ENCODE measurements around the gene DLG1.

The DLG1 gene

GRCh38 chr3:197031315-197032285, 266.8 kb downstream of the DLG1 start:
- H3K4me3 ChIP-seq (ENCODE audit: low read length): no peak overlapping the region
- no peak for TF ChIP-seq CTCF (conservative IDR thresholded peaks at IDR 0.05; ENCODE audit: low read length)
- DNase-seq (ENCODE audit: low read depth): peak; percentile 96

GRCh38 chr3:197030379-197031314, 267.8 kb downstream of the DLG1 start:
- no peak for TF ChIP-seq CTCF (conservative IDR thresholded peaks at IDR 0.05; ENCODE audit: low read length)
- DNase-seq (ENCODE audit: low read depth): no peak
- H3K4me3 ChIP-seq (ENCODE audit: low read length): no peak overlapping the region

- DNase-seq (ENCODE audit: low read depth): peak; percentile 50
- peak within 1 kb of the TSS; percentile 52 for H3K4me3 ChIP-seq (ENCODE audit: low read length)
- TF ChIP-seq CTCF (conservative IDR thresholded peaks at IDR 0.05; ENCODE audit: low read length): peak; percentile 34; the same call in 1 of the 2 replicates
These were observed 268.8 kb downstream of the DLG1 start, which contains the start of gene MELTF for GRCh38 chr3:197029511-197030167. Gene MELTF, minus strand, starts transcription at chr3:197029817. Its CDS starts 115 bp downstream, at chr3:197029702.

- H3K4me3 ChIP-seq (ENCODE audit: low read length): peak overlapping the region; percentile 52
- no peak for TF ChIP-seq CTCF (conservative IDR thresholded peaks at IDR 0.05; ENCODE audit: low read length)
- no peak for DNase-seq (ENCODE audit: low read depth)
These were observed 269.5 kb downstream of the DLG1 start for GRCh38 chr3:197028728-197029510.

- no peak overlapping the region for H3K4me3 ChIP-seq (ENCODE audit: low read length)
- no peak for TF ChIP-seq CTCF (conservative IDR thresholded peaks at IDR 0.05; ENCODE audit: low read length)
- DNase-seq (ENCODE audit: low read depth): no peak
These were observed 270.3 kb downstream of the DLG1 start for GRCh38 chr3:197027896-197028727.
